ENCODE measurements around the gene POLR3C.

The POLR3C gene

DNA sequence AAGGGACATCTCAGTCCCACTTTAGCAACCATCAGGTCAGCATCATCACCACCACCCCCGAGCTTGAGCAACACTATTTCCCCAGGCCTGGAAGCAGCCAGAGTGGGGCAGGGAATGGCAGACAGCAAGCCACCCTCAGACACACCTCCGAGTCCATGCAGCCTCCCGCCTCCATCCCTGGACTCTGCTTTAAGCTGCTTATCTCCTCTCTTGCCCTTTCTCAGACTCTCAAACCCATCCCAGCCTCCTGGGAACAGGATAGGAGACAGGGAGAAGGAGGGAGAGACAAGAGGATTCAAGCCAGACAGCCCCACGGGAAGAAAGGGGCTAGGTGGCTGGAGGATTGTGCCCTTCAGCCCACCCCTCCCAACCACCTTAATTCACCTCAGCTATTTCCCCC is 33.2 kb downstream of the POLR3C start:
- no peak overlapping the region; a peak in 1 of 20 replicates for H3K4me3 ChIP-seq
- H3K9ac ChIP-seq, result peak overlapping the region in 1 of 11 experiments; percentile 8; a peak in 1 of 22 replicates
- no peak overlapping the region for H3K27ac ChIP-seq
- H4K20me1 ChIP-seq, result peaks cover 0 to 6% (median 0%) of the 10 kb centered on the region in 11 experiments; a peak in 2 of 22 replicates
- H3K36me3 ChIP-seq, result peaks cover 42 to 51% (median 47%) of the 10 kb centered on the region in 11 experiments
- H3K9me3 ChIP-seq (replicated peaks in 1 of 11), result no peaks in the 10 kb centered on the region
- H3K27me3 ChIP-seq, result no peaks in the 10 kb centered on the region
- peak overlapping the region in 10 of 11 experiments; percentile 68 to 87 (median 80); a peak in 16 of 22 replicates for H3K4me2 ChIP-seq
- H3K4me1 ChIP-seq, result peaks cover 9 to 29% (median 26%) of the 10 kb centered on the region in 10 experiments
- no peak for TF ChIP-seq Cebpa-rat (IDR thresholded peaks at IDR 0.05)

DNA sequence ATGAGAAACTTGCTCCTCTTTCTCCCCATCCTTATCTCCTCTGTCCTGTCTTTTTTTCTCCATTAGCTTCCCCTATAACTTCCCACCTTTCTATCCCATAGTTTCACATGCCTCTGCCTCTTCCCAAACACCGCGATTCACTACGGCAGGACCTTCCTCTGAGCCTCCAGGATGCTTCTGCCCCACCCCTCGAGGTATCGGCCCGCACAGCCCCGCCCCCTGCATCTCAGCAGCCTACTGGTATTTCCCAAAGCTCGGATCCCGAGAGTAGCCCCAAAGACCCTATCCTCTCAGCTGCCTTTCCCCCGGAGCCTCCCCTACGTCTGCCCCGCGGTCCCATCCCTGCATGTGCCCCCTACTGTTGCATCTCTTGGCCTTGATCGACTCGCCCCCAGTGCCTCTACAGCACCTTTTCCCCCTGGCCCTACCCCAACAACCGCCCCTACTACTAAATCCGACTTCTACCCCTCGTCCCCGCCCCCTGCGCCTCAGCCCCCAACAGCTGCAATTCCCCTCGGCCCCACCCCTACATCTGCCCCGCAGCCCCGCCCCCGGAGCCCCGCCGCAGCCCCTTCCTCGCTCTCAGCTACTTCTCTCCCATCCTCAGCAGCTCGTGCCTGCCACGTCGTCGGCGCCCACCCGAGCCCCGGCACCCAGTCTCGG is 34.4 kb downstream of the POLR3C start:
- Histone ChIP-seq H3K9ac (peak overlapping the region; percentile 67 to 88 (median 81); a peak in 21 of 22 replicates), H3K27me3 (no peaks in the 10 kb centered on the region), H3K4me1 (peaks cover 9 to 29% (median 26%) of the 10 kb centered on the region in 10 experiments), H3K27ac (peak overlapping the region; percentile 40 to 85 (median 79); a peak in 21 of 22 replicates), H3K9me3 (replicated peaks in 1 of 11) (no peaks in the 10 kb centered on the region), H3K36me3 (peaks cover 33 to 40% (median 36%) of the 10 kb centered on the region in 11 experiments), H3K4me3 (peak overlapping the region; percentile 67 to 88 (median 78)), H4K20me1 (peaks cover 0 to 6% (median 0%) of the 10 kb centered on the region in 11 experiments; a peak in 2 of 22 replicates), H3K4me2 (peak overlapping the region; percentile 70 to 88 (median 83))
- no peak for TF ChIP-seq Cebpa-rat (IDR thresholded peaks at IDR 0.05)

DNA sequence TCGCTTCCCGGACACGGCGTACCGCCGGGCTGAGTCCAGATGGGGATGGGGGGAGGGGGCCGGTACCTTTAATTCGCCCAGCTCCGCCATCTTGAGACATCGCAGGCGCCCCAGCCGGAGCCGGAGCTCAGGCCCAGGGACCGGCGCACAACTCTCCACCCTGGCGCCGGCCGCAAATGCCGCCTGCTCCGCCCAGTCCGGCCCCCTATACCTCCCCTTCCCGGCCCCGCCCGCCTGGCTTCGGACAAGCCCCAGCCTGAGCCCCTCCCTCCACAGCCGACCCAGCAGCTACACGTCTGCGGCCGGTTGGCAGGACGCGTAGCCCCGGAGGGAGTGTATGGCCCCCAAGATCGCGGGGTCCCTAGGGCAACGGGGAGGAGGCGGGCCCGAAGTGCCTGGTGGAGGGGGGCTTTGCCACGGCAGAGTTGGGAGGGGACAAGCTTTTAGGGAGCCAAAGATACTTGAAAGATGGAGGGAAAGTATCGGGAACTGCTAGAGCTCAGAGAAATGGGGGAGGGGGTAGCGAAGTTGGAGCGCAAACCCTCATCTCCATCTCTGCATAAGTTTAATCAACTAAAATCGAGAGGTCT is 35.0 kb downstream of the POLR3C start, which contains the start of gene PIAS3:
PIAS3 (minus strand) TSS at position 181 of the 590 bp plus-strand sequence; CDS start at position 90, 91 bp downstream.
- Histone ChIP-seq H3K27me3 (no peaks in the 10 kb centered on the region), H3K4me3 (peak within 1 kb of the TSS; percentile 67 to 88 (median 78)), H3K4me1 (peaks cover 9 to 29% (median 26%) of the 10 kb centered on the region in 10 experiments), H3K36me3 (peaks cover 26 to 34% (median 29%) of the 10 kb centered on the region in 11 experiments; a peak in 21 of 22 replicates), H3K4me2 (peak within 1 kb of the TSS; percentile 74 to 88 (median 84)), H3K27ac (peak within 1 kb of the TSS; percentile 40 to 85 (median 79); a peak in 21 of 22 replicates), H3K9me3 (replicated peaks in 1 of 11) (no peaks in the 10 kb centered on the region), H4K20me1 (peaks cover 0 to 6% (median 0%) of the 10 kb centered on the region in 11 experiments; a peak in 2 of 22 replicates), H3K9ac (peak within 1 kb of the TSS; percentile 67 to 88 (median 81))
- TF ChIP-seq Cebpa-rat (IDR thresholded peaks at IDR 0.05), result no peak

DNA sequence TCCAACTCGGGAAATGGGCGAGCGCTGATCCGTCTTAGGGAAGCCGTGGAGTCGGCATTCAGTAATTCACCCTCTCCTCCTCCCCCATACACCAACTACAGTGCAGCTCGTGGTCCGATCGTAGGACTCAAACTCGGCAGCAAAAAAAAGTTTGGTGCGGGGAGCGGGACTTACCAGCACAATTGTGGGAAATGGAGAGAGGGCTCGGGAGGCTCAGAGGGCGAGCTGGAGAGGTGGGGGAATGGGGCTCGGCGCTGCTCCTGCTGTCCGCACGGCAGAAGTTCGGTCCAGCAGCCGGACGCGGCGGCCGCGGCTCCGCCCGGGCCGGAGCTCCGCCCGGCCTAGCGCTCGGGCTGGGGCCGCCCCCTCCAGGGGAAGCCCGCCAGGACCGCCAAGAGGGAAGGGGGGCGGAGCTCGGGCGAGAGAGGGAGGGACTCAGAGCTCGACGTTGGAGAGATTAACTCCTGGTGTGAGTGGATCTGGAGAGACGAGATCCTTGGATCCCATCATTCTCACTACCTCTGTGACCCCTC is 35.6 kb downstream of the POLR3C start:
- no peak for TF ChIP-seq Cebpa-rat (IDR thresholded peaks at IDR 0.05)
- H3K27me3 ChIP-seq, result no peaks in the 10 kb centered on the region
- H3K4me1 ChIP-seq, result peaks cover 9 to 29% (median 26%) of the 10 kb centered on the region in 10 experiments
- H3K4me3 ChIP-seq, result peak overlapping the region; percentile 67 to 88 (median 78)
- H3K27ac ChIP-seq, result peak overlapping the region; percentile 40 to 85 (median 79); a peak in 21 of 22 replicates
- H3K9ac ChIP-seq, result peak overlapping the region; percentile 67 to 88 (median 81)
- H3K4me2 ChIP-seq, result peak overlapping the region; percentile 65 to 88 (median 84)
- H4K20me1 ChIP-seq, result peaks cover 0 to 6% (median 0%) of the 10 kb centered on the region in 11 experiments; a peak in 2 of 22 replicates
- peaks cover 21 to 28% (median 24%) of the 10 kb centered on the region in 11 experiments; a peak in 21 of 22 replicates for H3K36me3 ChIP-seq
- no peaks in the 10 kb centered on the region for H3K9me3 ChIP-seq (replicated peaks in 1 of 11)

DNA sequence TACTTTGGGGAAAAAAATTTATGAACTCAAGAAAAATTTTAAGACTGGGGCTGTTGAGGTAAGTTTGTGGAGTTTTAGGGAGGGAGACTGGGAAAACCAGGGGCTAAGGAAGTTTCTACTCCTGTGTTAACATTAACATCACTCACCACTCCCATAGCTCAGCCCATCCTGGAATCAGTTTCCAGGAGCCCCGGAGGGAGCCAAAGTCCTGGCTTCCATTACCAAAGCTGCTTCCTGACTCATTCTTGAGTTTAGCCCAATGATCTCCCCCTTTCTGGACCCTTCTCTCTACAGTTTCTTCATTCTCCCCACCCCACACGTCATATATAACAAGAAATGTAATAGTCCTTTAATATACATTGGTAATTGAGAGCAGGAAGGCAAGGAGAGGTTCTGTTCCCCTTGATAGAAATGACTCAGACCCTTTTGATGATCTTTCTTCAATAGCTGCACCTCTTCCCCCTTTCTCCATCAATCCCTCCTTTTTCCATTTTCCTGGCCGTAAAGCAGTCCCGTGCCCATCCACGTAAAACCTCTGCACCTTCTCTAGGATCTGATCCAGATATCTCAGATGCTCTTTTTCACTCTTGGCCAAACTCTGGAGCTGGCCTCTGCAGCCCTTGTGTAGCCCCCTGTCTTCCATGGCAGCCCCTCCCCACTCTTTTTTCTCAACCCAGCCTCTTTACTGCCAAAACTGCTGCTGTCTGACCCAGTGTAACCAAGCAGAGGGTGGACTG is 39.5 kb downstream of the POLR3C start:
- Histone ChIP-seq H3K4me1 (peaks cover 0 to 15% (median 10%) of the 10 kb centered on the region in 10 experiments; a peak in 17 of 20 replicates), H3K36me3 (no peaks in the 10 kb centered on the region), H3K4me3 (no peak overlapping the region), H3K27ac (no peak overlapping the region), H4K20me1 (no peaks in the 10 kb centered on the region), H3K9me3 (replicated peaks in 1 of 11) (no peaks in the 10 kb centered on the region), H3K27me3 (no peaks in the 10 kb centered on the region), H3K9ac (no peak overlapping the region), H3K4me2 (no peak overlapping the region)
- TF ChIP-seq Cebpa-rat (IDR thresholded peaks at IDR 0.05), result no peak

DNA sequence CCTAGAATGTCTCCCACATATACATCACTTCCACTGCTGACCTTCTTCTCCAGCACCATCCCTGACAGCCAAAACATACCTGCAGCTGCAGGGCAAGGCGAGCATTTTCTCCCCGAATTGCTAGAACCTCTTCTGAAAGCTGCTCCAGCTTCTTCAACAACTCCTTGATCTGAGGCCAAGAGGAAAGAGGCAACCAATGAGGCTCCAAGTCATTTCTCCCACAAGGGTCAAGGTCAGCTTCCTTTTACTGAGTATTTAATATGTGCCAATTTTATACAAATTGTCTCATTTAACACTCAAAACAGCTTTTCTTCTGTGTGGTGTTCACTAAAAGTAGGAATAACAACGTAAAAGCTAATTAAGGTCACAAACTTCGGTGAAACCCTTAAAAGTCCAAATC is 44.2 kb downstream of the POLR3C start:
- TF ChIP-seq Cebpa-rat (IDR thresholded peaks at IDR 0.05), result no peak
- H3K4me3 ChIP-seq, result no peak overlapping the region
- peaks cover 15 to 29% (median 21%) of the 10 kb centered on the region in 11 experiments; a peak in 21 of 22 replicates for H3K27me3 ChIP-seq
- no peaks in the 10 kb centered on the region for H3K36me3 ChIP-seq
- no peak overlapping the region for H3K9ac ChIP-seq
- H3K9me3 ChIP-seq (replicated peaks in 1 of 11), result no peaks in the 10 kb centered on the region
- H3K4me2 ChIP-seq, result no peak overlapping the region
- no peak overlapping the region for H3K27ac ChIP-seq
- H4K20me1 ChIP-seq, result peaks cover 0 to 8% (median 0%) of the 10 kb centered on the region in 11 experiments; a peak in 2 of 22 replicates
- H3K4me1 ChIP-seq, result peaks cover 14 to 20% (median 19%) of the 10 kb centered on the region in 10 experiments

DNA sequence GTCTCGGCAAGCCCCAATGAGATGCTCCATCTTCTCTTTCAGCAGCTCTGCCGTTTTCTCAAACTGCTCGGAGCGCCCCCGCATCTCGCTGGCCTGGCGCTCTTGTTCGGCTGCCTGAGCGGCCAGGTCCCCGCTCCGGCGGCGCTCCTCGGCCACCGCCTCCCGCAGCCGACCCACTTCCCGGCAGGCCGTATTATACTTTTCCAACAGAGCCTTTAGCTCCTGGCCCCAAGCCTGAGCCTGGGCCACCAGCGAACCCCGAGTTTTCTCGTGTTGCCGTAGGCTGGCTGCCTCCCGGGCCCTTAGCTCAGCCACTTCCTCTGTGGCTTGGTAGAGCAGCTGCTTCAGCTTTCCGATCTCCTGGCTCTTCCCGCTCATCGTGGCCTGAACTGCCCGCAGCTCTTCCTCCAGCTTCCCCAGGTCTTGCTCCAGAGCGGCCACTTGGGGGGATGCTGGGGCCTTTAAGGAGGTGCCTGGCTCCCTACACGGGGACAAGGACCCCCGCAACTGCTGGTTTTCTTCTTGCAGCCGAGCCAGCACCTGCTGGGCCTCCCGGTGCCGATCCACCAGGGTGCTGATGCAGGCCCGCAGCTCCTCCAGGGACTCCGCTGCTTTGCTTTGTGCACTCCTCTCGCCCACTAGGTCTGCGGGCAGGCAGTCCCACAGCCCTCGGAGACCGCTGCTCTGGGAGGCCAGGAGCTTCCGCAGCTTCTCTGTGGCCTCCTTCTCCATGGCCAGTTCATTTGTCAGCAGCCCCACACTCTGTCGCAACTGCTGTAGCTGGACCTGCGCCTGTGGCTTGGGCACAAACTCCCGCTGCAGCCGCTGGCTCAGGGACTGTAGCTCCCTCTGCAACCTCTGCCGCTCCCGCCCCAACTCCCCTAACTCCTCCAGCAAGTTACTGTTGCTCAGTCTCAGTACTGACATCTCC is 48.3 kb downstream of the POLR3C start:
- H3K27ac ChIP-seq, result peak overlapping the region; percentile 16 to 66 (median 48); a peak in 15 of 22 replicates
- peak overlapping the region; percentile 32 to 63 (median 52); a peak in 18 of 20 replicates for H3K4me3 ChIP-seq
- TF ChIP-seq Cebpa-rat (IDR thresholded peaks at IDR 0.05), result no peak
- peak overlapping the region; percentile 79 to 98 (median 91) for H3K4me2 ChIP-seq
- H4K20me1 ChIP-seq, result peaks cover 0 to 8% (median 0%) of the 10 kb centered on the region in 11 experiments; a peak in 2 of 22 replicates
- peaks cover 14 to 20% (median 19%) of the 10 kb centered on the region in 10 experiments for H3K4me1 ChIP-seq
- H3K36me3 ChIP-seq, result no peaks in the 10 kb centered on the region
- H3K9ac ChIP-seq, result peak overlapping the region; percentile 51 to 76 (median 71); a peak in 21 of 22 replicates
- H3K9me3 ChIP-seq (replicated peaks in 1 of 11), result no peaks in the 10 kb centered on the region
- H3K27me3 ChIP-seq, result peaks cover 19 to 34% (median 26%) of the 10 kb centered on the region in 11 experiments; a peak in 21 of 22 replicates

All from BLaER1 treated with 17β-estradiol and CSF1 and Interleukin-3, amounts not matched to agents 10 nM and 100 nM (cell line).